HEK293T (cell line): Measurements from ENCODE around the gene NFIC.

ENCODE experiments used
- BHLHE40 ChIP-seq: fragments of 450-650 bp; IDR thresholded peaks from 2 replicates; pipeline ENCODE4 v1.6.1; 2016; ENCODE audit warnings: mild to moderate bottlenecking, moderate library complexity, borderline replicate concordance
- FOXA1 ChIP-seq: fragments of 450-650 bp; IDR thresholded peaks from 2 replicates; pipeline ENCODE4 v1.6.1; 2016; ENCODE audit warnings: mild to moderate bottlenecking
- FOXK2 ChIP-seq: fragments of 450-650 bp; IDR thresholded peaks from 2 replicates; pipeline ENCODE4 v1.6.1; 2016; ENCODE audit warnings: mild to moderate bottlenecking
- HDGF ChIP-seq: fragments of 450-650 bp; IDR thresholded peaks from 2 replicates; pipeline ENCODE4 v1.6.1; 2017; ENCODE audit warnings: antibody characterized with exemption, borderline replicate concordance
- L3MBTL2 ChIP-seq: fragments of 450-650 bp; conservative IDR thresholded peaks from 2 replicates; pipeline ENCODE4 v1.6.1; 2016; ENCODE audit warnings: mild to moderate bottlenecking
- NFRKB ChIP-seq: fragments of 450-650 bp; IDR thresholded peaks from 2 replicates; pipeline ENCODE4 v1.6.1; 2016; ENCODE audit warnings: mild to moderate bottlenecking, moderate library complexity
- SP1 ChIP-seq: fragments of 450-650 bp; IDR thresholded peaks from 2 replicates; pipeline ENCODE4 v1.6.1; 2017
- SUZ12 ChIP-seq: fragments of 450-650 bp; IDR thresholded peaks from 2 replicates; pipeline ENCODE4 v1.6.1; 2016; ENCODE audit warnings: mild to moderate bottlenecking
- ZNF384 ChIP-seq: fragments of 450-650 bp; IDR thresholded peaks from 2 replicates; pipeline ENCODE4 v1.6.1; 2016

DNA sequence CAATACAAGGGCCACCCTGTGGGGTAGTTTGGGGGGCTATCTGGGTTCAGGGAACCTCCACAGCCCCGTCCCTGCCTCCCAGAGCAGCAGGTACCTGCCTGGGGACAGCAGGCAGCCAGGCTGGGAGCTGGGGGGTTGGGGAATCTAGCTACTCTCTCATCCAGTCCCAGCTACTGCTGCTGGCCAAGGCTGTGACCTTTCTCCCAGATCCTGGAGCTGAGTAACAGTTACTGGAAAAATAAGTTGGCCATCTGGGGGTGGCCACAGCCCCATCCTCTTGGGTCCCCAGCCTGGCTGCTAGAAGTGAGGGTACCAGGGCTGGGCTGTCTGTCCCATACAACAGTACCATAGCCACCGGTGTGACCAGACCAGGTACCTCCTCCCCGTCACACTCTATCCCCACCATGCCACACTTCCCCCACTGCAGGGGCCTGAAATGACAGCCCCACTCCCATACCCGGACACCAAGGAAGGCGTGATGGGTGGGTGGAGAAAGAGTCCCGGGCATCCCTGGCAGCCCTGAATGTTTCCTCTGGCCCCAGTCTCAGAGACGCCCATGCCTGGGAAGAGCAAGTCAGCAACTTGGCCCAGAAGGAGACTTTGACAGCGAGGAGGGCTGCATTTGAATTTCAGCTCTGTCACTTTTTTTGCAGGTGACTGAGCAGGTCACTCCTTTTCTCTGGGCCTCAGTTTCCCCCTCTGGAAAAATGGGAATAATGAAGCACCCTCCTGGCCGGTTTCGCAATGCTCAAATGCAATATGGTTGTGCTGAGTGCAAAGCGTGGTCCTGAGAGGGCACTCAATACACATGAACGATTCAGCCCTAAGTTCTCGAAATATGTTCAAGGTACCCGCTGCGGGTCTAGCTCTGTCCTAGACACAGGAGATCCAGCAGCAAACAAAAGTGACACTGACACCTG is 30.7 kb upstream of the NFIC start:
- TF ChIP-seq L3MBTL2 (no peak), BHLHE40 (no peak), FOXA1 (no peak), FOXK2 (no peak), SP1 (no peak), ZNF384 (no peak), SUZ12 (no peak), NFRKB (no peak), HDGF (no peak)
